NCI-H1105 (cell line): ENCODE results near the gene PHEX.
"Not testable (repeated sequence)": the region's sequence is repeated elsewhere in the genome, so short reads cannot be mapped to it uniquely, and the experiment has no call there.

Experiments
- DNase-seq: peaks from one replicate; lab custom pipeline; 2025; lab: John Stamatoyannopoulos, UW

Gene PHEX

DNA sequence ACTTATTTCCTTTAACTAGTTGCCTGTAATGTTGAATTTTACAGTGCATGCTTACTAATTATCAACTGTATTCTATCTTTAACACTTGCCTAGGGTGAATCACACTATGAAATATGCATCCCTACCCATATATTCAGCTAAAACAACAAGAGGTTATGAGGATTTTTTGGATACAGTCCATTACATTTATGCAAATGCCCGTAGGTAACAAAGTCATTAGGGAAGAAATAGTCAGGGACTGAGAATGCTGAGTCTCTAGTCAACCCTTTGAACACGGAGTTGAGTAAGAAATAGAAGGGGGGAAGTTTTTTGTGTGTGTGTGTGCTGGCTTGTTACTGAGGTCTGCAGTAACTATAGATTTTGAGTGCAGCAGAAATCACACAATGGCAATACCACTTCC, 214.5 kb downstream of the PHEX start:
- no peak for DNase-seq

DNA sequence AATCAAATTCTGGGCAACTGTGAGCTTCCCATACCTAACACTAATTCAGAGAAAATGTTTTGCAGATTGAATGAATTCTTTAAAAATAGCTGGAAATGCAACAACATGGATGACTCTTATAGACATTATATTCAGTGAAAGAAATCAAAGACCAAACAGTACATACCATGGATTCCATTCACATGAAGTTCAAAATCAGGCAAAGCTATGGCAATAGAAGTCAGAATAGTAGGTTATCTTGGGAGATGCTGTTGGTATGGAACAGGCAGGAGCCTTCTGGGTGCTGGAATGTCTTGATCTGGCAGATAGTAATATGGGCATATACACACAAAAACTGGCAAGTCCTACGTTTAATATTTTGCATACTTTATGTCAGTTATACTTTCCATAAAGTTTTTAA, 215.0 kb downstream of the PHEX start:
- no peak for DNase-seq

DNA sequence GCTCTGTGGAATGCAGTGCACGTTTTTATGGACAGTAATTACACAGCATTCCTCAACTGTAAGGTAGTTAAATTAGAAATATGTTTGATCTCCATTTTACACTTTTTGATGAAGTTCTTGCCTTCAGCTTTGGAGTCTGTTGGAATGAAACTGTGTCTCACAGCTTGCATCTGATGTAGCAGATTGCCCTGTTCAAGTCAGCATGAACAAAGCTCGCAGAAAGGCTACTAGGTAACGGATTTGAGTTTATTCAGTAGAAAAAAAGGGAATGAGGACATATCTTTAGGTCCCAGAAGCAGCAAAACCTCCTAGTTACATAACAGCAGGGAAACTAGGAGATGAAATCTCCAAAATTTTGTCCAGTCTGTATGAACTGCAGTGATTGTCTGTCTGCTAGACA, 216.3 kb downstream of the PHEX start:
- no peak for DNase-seq

DNA sequence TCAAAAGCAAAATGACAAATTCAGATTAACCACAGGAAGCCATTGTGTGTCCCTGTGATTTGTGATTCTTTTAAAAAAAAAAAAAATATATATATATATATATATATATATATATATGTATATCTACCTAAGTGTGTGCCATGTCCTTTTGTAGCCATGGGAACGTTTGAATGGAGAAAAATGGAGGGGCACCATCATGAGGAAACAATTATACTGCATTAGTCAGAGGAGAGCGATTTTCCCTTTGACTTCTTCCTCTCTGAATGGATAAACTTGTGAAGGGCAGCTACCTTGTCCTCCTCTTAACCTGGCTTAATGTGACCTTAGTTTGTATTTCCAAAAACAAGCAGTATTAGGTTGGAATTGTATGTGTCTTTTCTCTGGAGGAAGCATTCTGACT, 217.2 kb downstream of the PHEX start:
- no peak for DNase-seq

DNA sequence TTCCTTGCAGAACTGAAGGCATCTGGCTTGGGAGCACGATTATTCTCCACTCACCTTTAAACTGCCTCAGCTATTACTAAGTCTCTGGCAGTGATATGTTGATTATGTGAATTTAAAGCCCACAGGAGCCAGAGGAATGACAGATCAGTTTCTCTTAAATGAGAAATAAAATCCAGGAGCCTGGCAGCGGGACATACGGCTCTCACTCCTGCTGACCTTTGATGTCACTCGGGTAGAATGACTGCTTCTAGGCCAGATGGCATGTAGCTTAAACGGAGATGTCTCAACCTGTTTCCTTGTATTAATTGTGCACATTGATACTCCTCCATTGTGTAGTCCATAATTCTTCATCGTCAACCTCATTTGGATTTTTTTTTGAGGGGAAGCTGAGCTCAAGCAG, 236.6 kb downstream of the PHEX start:
- DNase-seq, result no peak

DNA sequence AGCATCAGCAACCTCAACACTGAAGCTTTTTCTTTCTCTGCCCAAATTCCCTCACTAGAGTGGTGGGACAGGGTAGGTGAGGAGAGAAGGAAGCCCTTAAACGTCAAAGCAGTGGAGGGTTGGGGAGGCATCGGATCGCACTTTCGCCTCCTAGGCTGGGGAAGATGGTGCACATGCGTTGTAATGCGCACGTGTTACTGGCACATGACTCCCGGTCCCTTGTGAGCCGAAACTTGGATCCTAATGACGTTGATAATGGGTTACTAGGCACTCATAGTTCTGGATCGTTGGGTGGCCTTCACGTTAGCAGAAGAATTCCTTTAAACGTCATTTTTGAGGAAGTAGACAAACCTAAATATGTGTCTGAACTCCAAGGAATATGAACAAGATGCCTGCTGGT, 240.5 kb downstream of the PHEX start, which contains the start of gene CBLL2:
TSS of gene CBLL2 (plus strand) at position 301 of the 400 bp plus-strand sequence. CDS start at position 380, 79 bp downstream.
- DNase-seq, result no peak

DNA sequence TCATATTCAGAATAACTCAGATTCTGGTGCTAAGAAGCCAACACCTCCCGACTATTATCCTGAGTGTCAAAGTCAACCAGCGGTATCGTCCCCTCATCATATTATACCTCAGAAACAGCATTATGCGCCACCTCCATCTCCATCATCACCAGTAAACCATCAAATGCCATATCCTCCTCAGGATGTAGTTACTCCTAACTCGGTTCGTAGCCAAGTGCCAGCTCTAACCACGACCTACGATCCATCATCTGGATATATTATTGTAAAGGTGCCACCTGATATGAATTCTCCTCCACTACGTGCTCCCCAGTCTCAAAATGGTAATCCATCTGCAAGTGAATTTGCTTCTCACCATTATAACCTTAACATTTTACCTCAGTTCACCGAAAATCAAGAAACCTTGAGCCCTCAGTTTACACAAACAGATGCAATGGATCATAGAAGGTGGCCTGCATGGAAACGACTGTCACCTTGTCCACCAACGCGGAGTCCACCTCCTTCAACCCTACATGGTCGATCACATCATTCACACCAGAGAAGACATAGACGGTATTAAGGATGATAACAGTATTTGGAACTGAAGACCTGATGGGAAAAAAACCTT, 241.7 kb downstream of the PHEX start:
- no peak for DNase-seq

DNA sequence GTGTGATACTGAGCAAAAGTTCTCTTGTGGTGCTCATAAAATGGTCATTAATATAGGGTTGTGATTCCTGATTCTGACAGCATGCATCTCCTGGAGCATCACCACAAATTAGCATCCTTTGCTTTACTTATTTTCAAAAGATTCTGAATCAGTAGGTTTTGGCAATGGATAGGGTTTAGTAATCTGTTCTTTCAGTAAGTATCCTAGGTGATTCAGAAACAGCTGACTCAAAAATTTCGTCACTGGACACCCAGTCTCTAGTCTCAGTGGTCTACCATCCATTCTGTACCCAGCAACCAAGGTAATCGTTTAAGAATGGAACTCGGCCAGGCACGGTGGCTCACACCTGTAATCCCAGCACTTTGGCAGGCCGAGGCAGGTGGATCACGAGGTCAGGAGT, 244.7 kb downstream of the PHEX start:
- DNase-seq, result no peak

DNA sequence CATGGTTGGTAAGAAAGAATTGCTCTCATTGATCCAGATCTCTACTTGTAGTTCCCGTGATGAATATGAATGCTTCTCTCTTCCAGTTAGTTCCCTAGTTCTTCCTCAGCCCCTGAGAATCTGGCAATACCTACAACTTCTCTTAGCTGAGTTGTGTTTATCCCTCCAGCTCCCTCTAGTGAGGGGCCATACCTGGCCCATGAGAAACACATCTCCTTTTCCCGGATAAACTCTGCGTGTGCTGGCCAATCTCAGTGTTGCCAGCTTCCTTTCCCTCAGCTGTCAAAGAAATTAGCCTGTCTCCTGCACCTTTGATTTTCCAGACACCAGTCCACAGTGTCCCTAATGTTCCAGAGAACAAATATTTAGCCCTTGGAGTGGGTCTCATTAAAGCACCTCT, 246.2 kb downstream of the PHEX start:
- no peak for DNase-seq

DNA sequence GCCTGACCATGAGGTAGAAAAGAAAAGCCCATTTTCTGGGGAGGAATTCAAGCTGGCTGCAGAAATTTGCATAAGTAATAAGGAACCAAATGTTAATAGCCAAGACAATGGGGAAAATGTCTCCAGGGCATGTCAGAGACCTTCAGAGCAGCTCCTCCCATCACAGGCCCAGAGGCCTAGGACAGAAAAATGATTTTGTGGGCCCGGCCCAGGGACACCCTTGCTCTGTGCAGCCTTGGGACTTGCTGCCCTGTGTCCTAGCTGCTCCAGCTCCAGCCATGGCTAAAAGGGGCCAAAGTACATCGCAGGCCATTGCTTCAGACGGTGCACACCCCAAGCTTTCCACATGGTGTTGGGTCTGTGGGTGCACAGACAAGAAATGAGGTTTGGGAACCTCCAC, 257.1 kb downstream of the PHEX start:
- DNase-seq, result not testable (repeated sequence)

DNA sequence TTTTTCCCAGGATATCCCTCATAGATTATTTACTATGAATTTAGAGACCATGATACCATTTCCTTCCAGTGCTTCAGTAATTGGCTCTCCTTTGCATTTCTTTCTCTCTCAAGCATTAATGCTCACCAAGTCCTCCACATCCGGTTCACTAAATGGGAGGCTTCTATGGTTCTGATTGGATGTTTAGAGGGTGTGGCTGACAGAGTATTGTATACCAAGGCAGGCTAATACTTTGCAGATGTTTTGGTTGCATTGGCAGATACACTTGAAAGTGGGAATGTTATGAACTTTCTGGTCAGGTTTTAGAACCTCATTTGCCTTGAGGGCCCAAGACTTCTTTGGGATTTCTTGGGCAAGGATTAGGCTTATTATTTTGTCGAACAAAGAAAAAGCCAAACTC, 264.7 kb downstream of the PHEX start:
- no peak for DNase-seq

DNA sequence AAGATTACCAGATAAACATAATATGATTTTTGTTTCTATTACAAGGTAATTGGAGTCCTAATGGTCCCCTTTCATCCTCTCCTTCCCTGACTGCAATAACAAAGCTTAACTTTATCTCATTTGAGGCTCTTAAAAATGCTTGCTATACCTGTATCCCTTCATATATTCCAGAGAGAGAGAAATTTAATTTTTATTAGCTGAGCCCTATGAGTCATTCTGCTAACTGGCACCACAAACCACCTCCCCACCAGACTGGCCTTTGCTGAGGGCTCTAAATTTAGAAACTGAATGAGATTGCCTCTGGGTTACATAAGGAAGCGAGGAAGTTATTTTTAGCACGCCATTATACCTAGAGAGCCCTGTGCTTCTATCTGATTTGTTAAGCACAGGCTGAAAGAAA, 268.0 kb downstream of the PHEX start:
- DNase-seq, result peak; percentile 49
